CD4-positive, alpha-beta T cell treated with Interleukin-6 for 4 hours (primary cell): ENCODE data around the gene ROPN1.
"Not testable (repeated sequence)": the region's sequence is repeated elsewhere in the genome, so short reads cannot be mapped to it uniquely, and the experiment has no call there.

ENCODE experiments used
- DNase-seq: peaks from one replicate; pipeline ENCODE4 v3.0.0-alpha.2; 2020; ENCODE audit warnings: mixed read lengths

The ROPN1 gene

DNA sequence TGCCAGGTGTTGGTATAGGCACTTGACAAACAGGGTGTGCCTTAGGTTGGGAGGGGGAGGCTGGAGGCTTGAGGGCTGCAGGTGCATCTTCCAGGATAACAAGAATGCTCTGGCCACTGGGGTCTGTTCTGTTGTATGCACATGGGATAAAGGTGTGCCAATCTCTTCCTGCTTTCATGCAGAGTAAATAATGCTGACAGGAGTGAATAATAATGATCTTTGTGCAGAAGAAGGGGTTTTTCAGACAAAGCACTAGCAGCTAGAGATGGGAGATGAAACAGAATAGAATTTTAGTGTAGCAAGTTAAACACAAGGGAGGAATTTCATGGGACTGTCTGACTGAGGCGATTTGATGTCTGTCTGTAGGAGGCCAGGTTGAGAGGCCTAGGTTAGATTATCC, 1.9 kb upstream of the ROPN1 start:
- DNase-seq = no peak

DNA sequence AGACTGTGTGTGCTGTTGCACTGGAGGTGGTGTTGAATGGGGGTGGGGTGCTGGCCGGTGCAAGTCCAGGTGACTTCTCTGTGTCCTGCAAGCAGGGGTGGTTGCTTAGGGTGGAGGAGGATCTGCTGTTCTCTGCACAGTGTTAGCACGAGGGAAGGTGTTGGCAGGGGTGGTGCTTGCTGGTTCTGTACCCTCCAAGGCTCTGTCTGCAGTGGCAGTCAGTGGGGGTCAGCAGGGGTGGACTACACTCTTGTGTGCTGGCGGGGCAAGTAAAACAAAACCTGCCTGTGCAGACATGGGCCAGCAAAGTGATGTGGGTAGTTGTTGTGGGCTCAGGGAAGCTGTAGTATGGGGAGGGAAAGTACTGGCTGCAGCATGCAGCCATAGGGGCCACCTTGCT, 5.5 kb downstream of the ROPN1 start:
- DNase-seq = no peak

GRCh38 chr3:123984957-123985356, 7.0 kb downstream of the ROPN1 start:
- no peak for DNase-seq

DNA sequence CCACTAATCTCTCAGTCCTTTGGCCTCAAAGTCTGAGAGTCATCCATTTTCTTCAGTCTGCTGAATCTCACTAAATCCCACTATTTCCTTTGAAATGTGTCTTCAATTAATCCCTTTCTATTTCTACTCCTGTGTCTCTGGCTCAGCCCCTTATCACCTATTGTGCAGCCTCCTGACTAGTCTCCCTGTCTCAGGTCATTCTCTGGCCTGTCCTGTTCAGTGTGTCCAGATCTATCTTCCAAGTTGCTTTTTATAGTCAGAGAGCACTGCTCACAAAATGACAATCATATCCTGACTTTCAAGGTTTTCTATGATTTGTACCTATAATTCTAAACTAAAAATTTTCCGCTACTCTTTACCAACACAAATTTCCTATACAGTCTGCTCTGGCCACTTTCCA, 7.6 kb downstream of the ROPN1 start:
- DNase-seq = no peak

DNA sequence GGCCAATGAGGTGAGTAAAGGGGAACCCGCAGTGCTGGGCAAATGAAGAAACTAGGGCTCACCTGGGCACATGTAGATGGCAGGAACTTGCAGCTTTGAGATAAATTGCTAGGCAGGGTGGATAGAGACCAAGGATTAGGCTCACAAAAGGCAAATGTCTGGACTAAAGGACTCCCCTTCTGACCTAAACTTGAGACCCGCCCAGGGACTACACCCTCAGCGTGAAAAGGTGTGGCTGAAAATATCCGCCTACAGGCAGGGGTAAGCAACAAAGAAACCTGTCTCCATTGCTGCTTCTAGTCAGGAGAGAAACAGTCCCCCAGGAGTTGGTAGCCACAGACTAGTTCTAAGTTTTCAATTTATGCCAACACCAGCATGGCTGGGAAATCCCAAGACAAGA, 10.6 kb downstream of the ROPN1 start:
- not testable (repeated sequence) for DNase-seq

DNA sequence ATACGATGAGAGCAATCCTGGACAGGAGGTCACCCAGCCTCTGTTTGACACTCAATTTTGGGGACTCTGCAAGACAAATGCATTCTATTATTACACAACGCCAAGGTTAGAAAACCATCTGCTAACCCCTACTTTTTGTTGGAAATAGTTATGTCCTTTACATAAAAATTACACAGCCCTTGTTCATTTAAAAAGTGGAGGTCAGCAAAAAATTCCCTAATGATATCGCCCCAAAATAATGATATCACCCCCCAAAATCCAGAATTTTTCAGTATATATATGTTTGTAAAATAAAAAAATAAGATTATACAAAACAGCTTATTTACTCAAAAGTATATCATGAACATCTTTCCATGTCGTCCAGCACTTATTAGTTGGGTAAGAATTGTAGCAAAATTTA, 11.4 kb downstream of the ROPN1 start:
- DNase-seq = no peak

GRCh38 chr3:123979525-123980501, 12.1 kb downstream of the ROPN1 start:
- DNase-seq = peak; percentile 11

- DNase-seq = not testable (repeated sequence)
Observed at GRCh38 chr3:123976904-123977303, 15.0 kb downstream of the ROPN1 start.

- DNase-seq = not testable (repeated sequence)
Observed at GRCh38 chr3:123976181-123976898, 15.6 kb downstream of the ROPN1 start.

DNA sequence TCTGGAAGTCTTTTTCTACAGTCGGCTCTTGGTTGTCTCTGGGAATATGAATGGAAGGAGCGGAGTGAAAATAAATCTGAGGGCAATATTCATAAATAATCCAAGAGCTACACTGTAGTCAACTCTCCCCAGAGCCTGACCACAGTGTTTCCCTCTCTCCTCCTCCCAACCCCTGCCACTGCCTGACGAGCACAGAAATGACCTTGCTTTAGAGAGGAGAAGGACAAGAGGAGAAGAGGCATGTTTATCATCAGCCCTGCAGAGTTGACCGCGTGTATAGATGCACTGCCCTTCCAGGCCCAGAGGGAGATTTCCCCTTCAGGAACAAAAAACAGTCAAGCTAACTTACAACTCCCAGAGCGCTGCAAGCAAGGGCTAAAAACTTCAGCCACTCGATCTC, 16.9 kb downstream of the ROPN1 start:
- DNase-seq = not testable (repeated sequence)

DNA sequence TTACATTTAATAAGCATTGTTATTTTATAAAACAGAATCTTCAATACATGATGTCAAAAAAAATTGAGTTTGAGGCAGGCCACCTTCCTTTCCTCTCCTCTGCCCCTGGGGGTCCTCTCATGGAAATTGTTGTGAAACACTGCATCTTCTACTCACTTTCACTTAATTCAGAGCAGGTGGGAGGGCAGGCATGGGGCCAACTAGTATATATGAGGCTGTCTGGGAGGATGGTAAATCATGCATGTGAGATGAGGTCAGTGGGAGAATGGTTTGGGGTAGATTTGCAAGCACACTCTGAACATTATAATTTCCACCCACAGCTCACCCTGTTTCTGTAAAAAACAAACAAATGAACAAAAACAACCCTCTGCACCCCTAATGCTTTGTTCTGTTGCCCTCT, 20.5 kb downstream of the ROPN1 start:
- no peak for DNase-seq

DNA sequence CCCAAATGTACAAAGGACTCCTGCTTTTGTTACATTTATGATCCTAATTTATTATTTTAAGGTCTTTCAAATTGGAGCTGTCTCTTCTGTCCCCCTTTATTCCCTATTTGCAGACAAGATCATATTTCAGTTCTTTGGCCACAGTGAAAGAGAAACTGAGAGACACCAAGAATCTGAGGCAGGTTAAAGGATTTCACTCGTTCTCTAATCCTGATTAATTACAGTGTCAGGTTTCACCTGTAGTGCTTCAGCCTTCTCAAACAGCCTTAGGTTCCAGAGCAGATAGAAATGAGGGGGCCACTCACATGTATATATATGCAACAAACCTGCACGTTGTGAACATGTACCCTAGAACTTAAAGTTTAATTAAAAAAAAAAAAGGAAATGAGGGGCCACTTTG, 24.7 kb downstream of the ROPN1 start:
- not testable (repeated sequence) for DNase-seq

- not testable (repeated sequence) for DNase-seq
Observed at GRCh38 chr3:123966799-123967198, 25.1 kb downstream of the ROPN1 start.

GRCh38 chr3:123964793-123965192, 27.1 kb downstream of the ROPN1 start:
- DNase-seq = not testable (repeated sequence)

GRCh38 chr3:123961508-123961856, 30.4 kb downstream of the ROPN1 start:
- no peak for DNase-seq

GRCh38 chr3:123960781-123961507, 31.0 kb downstream of the ROPN1 start, which contains the start of gene CCDC14:
Gene CCDC14, minus strand, starts transcription at chr3:123961229. Its CDS starts 56 bp downstream, at chr3:123961173.
- peak; percentile 79 for DNase-seq

DNA sequence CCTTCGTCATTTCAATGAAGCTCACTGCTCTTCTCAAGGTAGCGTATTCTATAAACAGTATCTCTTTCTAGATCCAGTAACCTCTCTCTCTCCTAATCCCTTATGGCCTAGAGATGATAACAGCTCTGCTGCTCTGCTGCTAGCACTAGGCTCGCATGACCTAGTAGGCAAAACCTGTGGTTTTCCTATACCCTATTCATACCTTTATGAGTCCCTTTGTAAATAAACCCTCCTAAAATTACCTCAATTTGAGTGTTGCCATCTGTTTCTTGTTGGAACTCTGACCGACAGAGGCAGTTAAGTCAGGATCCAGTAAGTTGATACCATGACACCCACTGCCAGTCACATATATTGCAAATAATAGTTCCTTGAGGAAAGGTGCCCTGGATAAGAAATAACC, 38.2 kb downstream of the ROPN1 start:
- no peak for DNase-seq

DNA sequence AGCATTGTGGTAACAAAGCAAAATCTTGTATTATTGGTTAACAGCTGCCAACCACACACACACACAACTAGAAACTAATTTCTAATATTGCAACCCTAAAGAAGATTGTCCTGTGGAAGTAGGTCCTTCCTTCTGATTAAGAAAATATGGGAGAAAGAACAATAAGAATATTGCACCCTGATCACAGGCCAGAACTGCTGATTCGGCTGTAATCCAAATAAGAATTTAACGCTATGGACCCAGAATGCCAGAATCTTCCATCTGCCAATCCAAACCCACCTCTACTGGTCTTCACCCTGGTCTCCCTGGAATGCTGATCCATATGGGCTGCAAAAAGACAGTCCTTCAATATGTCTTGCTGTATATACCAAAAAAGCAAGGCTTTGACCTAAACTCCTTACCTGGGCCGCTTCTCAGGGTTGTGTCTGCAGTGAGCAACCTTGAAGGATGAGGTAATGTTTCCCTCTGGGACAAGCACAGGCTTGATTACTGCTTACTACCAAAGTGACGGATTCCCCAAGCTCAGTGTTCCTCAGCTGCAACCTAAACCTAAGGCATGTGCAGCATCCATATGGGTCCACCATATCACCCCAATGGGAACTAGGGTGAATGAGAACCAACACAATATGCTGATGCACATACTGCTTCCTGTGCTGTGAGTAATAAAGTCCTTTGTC, 38.9 kb downstream of the ROPN1 start:
- no peak for DNase-seq

DNA sequence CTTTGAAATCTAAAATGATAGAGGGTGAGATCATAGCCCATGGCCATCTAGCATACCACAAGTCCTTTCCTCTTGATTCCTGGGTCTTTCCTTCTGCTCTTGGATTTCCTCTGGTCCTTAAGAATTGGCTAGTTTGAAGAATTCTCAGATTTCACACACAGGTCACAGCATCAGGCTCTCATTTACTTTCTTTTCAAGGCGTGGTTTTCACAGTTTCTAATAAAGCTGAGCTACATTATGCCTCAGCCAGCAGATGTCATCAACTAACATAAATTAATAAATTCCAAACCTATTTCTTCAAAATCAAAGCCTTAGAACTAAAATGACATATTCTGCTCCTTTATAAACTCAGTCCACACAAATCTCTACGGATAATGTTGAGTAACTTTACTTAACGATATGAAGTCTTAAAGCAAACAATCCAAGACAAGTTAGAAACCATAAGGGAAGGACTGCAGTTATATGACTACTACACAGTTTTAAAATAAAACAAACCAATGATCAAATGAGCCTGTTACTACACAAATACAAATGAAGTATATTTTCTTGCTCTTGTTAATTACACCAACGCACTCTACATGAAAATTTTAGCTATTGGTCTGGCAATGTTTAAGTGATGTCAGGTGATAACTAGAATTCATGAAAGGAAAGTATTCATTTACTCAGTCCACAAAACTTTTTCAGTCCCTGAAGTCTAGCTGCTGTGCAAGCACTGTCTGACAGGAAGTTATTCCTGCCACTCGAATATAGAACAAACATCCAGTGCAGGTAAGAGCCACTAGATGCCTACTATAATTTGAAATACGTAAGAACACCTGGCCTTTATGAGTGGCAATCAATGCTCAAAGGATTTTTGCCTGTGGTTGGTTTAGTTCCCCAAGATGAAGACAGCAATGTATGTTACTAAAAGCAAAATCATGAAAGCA, 40.1 kb downstream of the ROPN1 start:
- DNase-seq = no peak

DNA sequence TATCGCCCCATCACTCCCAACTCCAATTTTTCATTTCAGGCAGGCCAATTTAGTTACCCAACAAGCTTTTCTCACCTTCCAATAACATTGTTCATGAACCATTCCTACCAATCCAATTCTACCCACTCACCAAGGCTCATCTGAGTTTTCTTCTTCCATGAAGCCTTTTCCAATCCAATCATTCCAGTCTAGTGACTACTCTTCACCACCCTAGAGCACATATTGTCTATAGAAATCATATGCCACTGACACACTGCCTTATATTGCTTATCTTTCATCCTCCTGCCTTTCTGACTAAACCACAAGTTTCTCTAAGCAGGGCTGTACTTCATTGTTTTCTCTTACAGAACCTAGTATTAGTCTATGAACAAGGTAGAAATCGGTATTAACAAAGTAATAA, 42.3 kb downstream of the ROPN1 start:
- no peak for DNase-seq

- DNase-seq = no peak
Observed at GRCh38 chr3:123948449-123948848, 43.5 kb downstream of the ROPN1 start.

GRCh38 chr3:123947482-123947881, 44.4 kb downstream of the ROPN1 start:
- DNase-seq = no peak
